Activated naive CD4-positive, alpha-beta T cell treated with anti-CD3 and anti-CD28 coated beads, Interleukin-2, amount 10 ng/mL, durations not matched to agents 7 days and 5 days (primary cell): ENCODE results near the gene WASL.

ENCODE experiments used
- CTCF ChIA-PET: fragments of 350-600 bp; sonication (Branson Sonifier 250); formaldehyde crosslinking; loops from one replicate; lab custom pipeline; 2021; ENCODE audit warnings: antibody characterized with exemption; lab: Charles Lee
- DNase-seq: peaks from one replicate; pipeline ENCODE4 v3.0.0-alpha.2; 2020
- H3K27ac Mint-ChIP-seq: one replicate; pipeline ENCODE4 v1.8.0; 2021; ENCODE audit warnings: mild to moderate bottlenecking, moderate library complexity, mixed read lengths
- H3K27me3 Mint-ChIP-seq: one replicate; pipeline ENCODE4 v1.8.0; 2021; ENCODE audit warnings: mild to moderate bottlenecking, mixed read lengths
- H3K36me3 Mint-ChIP-seq: one replicate; pipeline ENCODE4 v1.8.0; 2021; ENCODE audit warnings: mixed read lengths
- H3K4me1 Mint-ChIP-seq: one replicate; pipeline ENCODE4 v1.8.0; 2021; ENCODE audit warnings: mixed read lengths
- H3K4me3 Mint-ChIP-seq: one replicate; pipeline ENCODE4 v1.8.0; 2021; ENCODE audit warnings: mild to moderate bottlenecking, moderate library complexity, mixed read lengths
- H3K9me3 Mint-ChIP-seq: one replicate; pipeline ENCODE4 v1.8.0; 2021; ENCODE audit warnings: mixed read lengths

WASL gene

GRCh38 chr7:123715198-123715597 lies 33.6 kb downstream of the WASL start:
- H3K36me3 Mint-ChIP-seq = peaks cover 21% of the 10 kb centered on the region

DNA sequence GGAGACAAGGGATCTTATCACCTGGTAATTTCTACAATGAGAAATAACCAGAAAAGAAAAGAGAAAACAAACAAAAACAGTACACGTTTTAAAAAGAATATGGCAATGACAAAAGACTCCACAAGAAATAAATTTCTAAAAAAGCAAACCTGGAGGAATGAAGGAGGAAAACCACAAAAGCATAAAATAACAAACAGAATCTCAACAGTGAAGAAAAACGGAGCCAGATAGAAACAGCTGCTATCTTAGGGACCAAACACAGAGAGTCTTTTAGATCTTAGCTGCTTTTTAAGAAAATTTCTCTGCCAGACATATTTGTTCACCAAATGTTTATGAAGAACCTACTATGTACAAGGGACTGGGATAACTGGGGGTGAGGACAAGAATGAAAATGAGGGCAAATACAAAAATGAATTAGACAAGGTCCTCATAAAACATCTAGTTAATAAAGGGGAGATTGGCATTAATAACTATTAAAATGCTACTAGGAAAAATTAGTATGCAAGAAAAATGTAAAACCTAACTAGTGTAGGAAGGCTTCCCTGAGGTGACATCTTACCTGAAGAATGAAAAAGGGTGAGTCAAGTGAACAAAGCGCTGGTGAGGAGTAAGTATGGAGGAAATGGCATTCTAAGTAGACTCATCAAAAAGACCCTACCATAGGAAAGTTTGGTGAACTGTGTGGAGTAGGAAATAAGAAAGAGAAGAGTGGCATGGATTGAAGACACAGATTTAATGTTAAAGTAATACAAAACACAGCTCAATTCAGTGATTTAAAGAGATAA lies 34.3 kb downstream of the WASL start:
- no peaks in the 10 kb centered on the region for H3K27me3 Mint-ChIP-seq
- no peaks in the 10 kb centered on the region for H3K9me3 Mint-ChIP-seq
- H3K4me1 Mint-ChIP-seq = peaks cover 75% of the 10 kb centered on the region
- CTCF ChIA-PET = interaction anchor here (0.9 to 1.5 kb wide), 2 partner anchors 32 kb away, joined by 3 read pairs; no protein-coding TSS in a partner anchor
- H3K27ac Mint-ChIP-seq = peak overlapping the region; percentile 3
- DNase-seq = no peak
- H3K36me3 Mint-ChIP-seq = peaks cover 21% of the 10 kb centered on the region
- H3K4me3 Mint-ChIP-seq = no peak overlapping the region

More at GRCh38 chr7:123715198-123715597, 33.6 kb downstream of the WASL start:
- peaks cover 79% of the 10 kb centered on the region for H3K4me1 Mint-ChIP-seq
- no peaks in the 10 kb centered on the region for H3K27me3 Mint-ChIP-seq
- no peak overlapping the region for H3K4me3 Mint-ChIP-seq
- DNase-seq = no peak
- no peaks in the 10 kb centered on the region for H3K9me3 Mint-ChIP-seq
- H3K27ac Mint-ChIP-seq = no peak overlapping the region
- CTCF ChIA-PET = interaction anchor here (0.6 to 1.5 kb wide), 3 partner anchors 12 to 33 kb away, joined by 3 read pairs; no protein-coding TSS in a partner anchor

GRCh38 chr7:123712619-123713018 lies 36.2 kb downstream of the WASL start:
- Mint-ChIP-seq H3K27ac (peak overlapping the region; percentile 4), H3K9me3 (no peaks in the 10 kb centered on the region), H3K36me3 (peaks cover 26% of the 10 kb centered on the region), H3K27me3 (no peaks in the 10 kb centered on the region), H3K4me3 (no peak overlapping the region), H3K4me1 (peaks cover 68% of the 10 kb centered on the region)
- CTCF ChIA-PET = no interaction called here
- no peak for DNase-seq

- H3K27me3 Mint-ChIP-seq = no peaks in the 10 kb centered on the region
- CTCF ChIA-PET = no interaction called here
- H3K9me3 Mint-ChIP-seq = no peaks in the 10 kb centered on the region
- H3K4me1 Mint-ChIP-seq = peaks cover 64% of the 10 kb centered on the region
- DNase-seq = no peak
- peak overlapping the region; percentile 71 for H3K27ac Mint-ChIP-seq
- peak overlapping the region; percentile 3 for H3K4me3 Mint-ChIP-seq
- H3K36me3 Mint-ChIP-seq = peaks cover 26% of the 10 kb centered on the region
These were observed 36.9 kb downstream of the WASL start for GRCh38 chr7:123711832-123712293.

DNA sequence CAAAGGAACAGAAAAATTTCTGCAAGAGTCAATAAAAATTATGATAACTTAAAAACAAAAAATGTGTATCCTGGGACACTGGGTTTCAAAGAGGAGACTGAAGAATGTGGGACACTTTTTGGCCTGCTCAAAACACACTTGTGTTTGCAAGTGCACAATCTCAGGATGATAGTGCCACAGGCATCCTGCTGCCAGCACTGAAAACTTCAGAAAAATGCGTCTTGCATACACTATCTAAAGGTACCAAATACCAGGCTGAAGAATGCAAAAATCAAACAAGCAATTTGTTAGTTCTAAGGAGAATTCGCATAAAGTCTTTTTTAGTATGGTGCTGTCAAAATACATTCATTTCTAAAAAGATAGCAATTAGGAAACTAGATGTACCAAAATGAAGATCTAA lies 38.1 kb downstream of the WASL start:
- no peak for DNase-seq
- H3K27ac Mint-ChIP-seq = peak overlapping the region; percentile 65
- H3K27me3 Mint-ChIP-seq = no peaks in the 10 kb centered on the region
- H3K4me3 Mint-ChIP-seq = no peak overlapping the region
- CTCF ChIA-PET = no interaction called here
- peaks cover 58% of the 10 kb centered on the region for H3K4me1 Mint-ChIP-seq
- H3K36me3 Mint-ChIP-seq = peaks cover 26% of the 10 kb centered on the region
- H3K9me3 Mint-ChIP-seq = no peaks in the 10 kb centered on the region

GRCh38 chr7:123709525-123709924 lies 39.3 kb downstream of the WASL start:
- CTCF ChIA-PET = interaction anchor here (1.1 kb wide), 1 partner anchor 40 kb away, joined by 3 read pairs; the partner anchor contains the start of gene WASL
- Mint-ChIP-seq H3K9me3 (no peaks in the 10 kb centered on the region), H3K27ac (no peak overlapping the region)

GRCh38 chr7:123705211-123705901 lies 43.4 kb downstream of the WASL start:
- no peaks in the 10 kb centered on the region for H3K9me3 Mint-ChIP-seq
- peak overlapping the region; percentile 1 for H3K27ac Mint-ChIP-seq
- H3K36me3 Mint-ChIP-seq = peaks cover 28% of the 10 kb centered on the region
- no peak overlapping the region for H3K4me3 Mint-ChIP-seq
- peaks cover 10% of the 10 kb centered on the region for H3K4me1 Mint-ChIP-seq
- no peaks in the 10 kb centered on the region for H3K27me3 Mint-ChIP-seq
- CTCF ChIA-PET = no interaction called here
- DNase-seq = no peak

More at GRCh38 chr7:123709525-123709924, 39.3 kb downstream of the WASL start:
- Mint-ChIP-seq H3K4me1 (peaks cover 48% of the 10 kb centered on the region), H3K36me3 (peaks cover 29% of the 10 kb centered on the region), H3K27me3 (no peaks in the 10 kb centered on the region), H3K4me3 (no peak overlapping the region)
- DNase-seq = no peak

- no peak overlapping the region for H3K4me3 Mint-ChIP-seq
- CTCF ChIA-PET = no interaction called here
- H3K36me3 Mint-ChIP-seq = peaks cover 29% of the 10 kb centered on the region
- H3K4me1 Mint-ChIP-seq = no peaks in the 10 kb centered on the region
- H3K9me3 Mint-ChIP-seq = no peaks in the 10 kb centered on the region
- DNase-seq = no peak
- peak overlapping the region; percentile 24 for H3K27ac Mint-ChIP-seq
- no peaks in the 10 kb centered on the region for H3K27me3 Mint-ChIP-seq
These were observed 52.7 kb downstream of the WASL start for GRCh38 chr7:123695944-123696677.

DNA sequence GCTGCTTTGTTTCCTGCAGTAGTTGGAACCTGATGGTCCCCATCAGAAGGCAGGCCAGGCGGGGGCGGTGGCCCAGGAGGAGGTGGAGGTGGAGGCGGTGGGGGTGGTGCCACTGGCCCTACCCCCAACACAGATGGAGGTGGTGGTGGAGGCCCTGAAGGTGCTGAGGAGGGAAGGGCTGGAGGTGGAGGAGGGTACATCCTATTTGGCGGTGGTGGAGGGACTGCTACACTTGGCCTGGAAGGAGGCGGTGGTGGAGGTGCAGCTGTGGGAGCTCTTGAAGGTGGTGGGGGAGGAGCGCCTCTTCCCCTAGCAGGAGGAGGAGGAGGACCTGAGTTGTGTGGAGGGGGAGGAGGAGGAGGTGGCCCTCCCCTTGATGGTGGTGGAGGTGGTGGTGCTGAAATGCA lies 56.3 kb downstream of the WASL start:
- no peak for DNase-seq
- Mint-ChIP-seq H3K4me3 (no peak overlapping the region), H3K27ac (no peak overlapping the region), H3K4me1 (no peaks in the 10 kb centered on the region), H3K36me3 (peaks cover 25% of the 10 kb centered on the region), H3K9me3 (no peaks in the 10 kb centered on the region), H3K27me3 (no peaks in the 10 kb centered on the region)
- CTCF ChIA-PET = interaction anchor here (1.9 to 2.7 kb wide), 2 partner anchors 9 to 172 kb away, joined by 6 read pairs; no protein-coding TSS in a partner anchor

- Mint-ChIP-seq H3K27me3 (no peaks in the 10 kb centered on the region), H3K4me3 (no peak overlapping the region), H3K4me1 (no peaks in the 10 kb centered on the region), H3K27ac (no peak overlapping the region), H3K9me3 (no peaks in the 10 kb centered on the region), H3K36me3 (peaks cover 17% of the 10 kb centered on the region)
- DNase-seq = no peak
- CTCF ChIA-PET = interaction anchor here (1.2 to 1.7 kb wide), 2 partner anchors 8 to 11 kb away, joined by 6 to 9 read pairs; no protein-coding TSS in a partner anchor
These were observed 58.3 kb downstream of the WASL start for GRCh38 chr7:123690550-123690949.

GRCh38 chr7:123689250-123689649 lies 59.6 kb downstream of the WASL start:
- CTCF ChIA-PET = no interaction called here
- Mint-ChIP-seq H3K27ac (no peak overlapping the region), H3K36me3 (peaks cover 17% of the 10 kb centered on the region), H3K4me1 (no peaks in the 10 kb centered on the region), H3K27me3 (no peaks in the 10 kb centered on the region), H3K9me3 (no peaks in the 10 kb centered on the region), H3K4me3 (no peak overlapping the region)
- no peak for DNase-seq

DNA sequence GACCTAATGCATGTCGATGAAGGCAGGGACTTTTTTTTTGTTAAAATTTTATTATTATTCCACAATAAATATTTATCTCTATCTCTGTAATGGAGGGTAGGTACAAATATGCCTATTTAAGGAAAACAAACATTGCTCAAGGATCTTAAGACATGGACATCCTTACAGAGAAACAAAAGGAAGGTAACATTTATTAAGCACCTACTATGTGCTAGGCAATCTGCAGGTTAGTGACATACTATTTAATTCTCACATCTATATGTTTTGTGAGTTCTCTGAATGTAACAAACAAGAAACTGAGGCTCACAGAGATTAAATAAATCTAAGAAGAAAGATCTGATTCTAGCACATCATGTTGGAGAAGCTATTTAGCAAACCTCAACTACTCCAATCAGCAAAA lies 61.1 kb downstream of the WASL start:
- CTCF ChIA-PET = no interaction called here
- Mint-ChIP-seq H3K9me3 (no peaks in the 10 kb centered on the region), H3K4me1 (no peaks in the 10 kb centered on the region), H3K4me3 (no peak overlapping the region), H3K36me3 (peaks cover 22% of the 10 kb centered on the region), H3K27ac (no peak overlapping the region), H3K27me3 (no peaks in the 10 kb centered on the region)
- DNase-seq = no peak

DNA sequence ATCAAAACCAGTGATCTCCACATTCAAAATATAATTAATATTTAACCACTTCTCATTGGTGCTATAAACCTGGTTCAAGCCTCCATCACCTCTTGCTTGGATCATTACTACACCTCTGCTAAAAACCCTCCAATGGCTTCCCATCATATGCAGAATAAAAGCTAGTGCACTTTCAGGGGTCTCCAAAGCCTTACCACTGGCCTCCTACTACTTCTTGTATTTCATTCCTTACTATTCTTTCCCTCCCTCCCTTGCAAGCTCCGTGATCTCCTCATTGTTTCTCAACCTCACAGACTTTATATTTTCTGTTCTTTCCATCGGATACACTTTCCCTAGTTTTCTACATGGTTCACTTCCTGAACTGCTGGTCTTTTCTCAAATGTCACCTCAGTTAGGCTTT lies 61.6 kb downstream of the WASL start:
- no peak for DNase-seq
- Mint-ChIP-seq H3K9me3 (no peaks in the 10 kb centered on the region), H3K27me3 (no peaks in the 10 kb centered on the region), H3K27ac (no peak overlapping the region), H3K36me3 (peaks cover 17% of the 10 kb centered on the region), H3K4me3 (no peak overlapping the region), H3K4me1 (no peaks in the 10 kb centered on the region)
- CTCF ChIA-PET = interaction anchor here (2.2 kb wide), 1 partner anchor 178 kb away, joined by 7 read pairs; no protein-coding TSS in a partner anchor

- no peaks in the 10 kb centered on the region for H3K9me3 Mint-ChIP-seq
- no peak overlapping the region for H3K27ac Mint-ChIP-seq
- H3K4me1 Mint-ChIP-seq = no peaks in the 10 kb centered on the region
- CTCF ChIA-PET = interaction anchor here (0.7 to 1.5 kb wide), 10 partner anchors 8 to 197 kb away, joined by 3 to 17 read pairs (median 4); no protein-coding TSS in a partner anchor
- H3K4me3 Mint-ChIP-seq = no peak overlapping the region
- DNase-seq = no peak
- H3K27me3 Mint-ChIP-seq = no peaks in the 10 kb centered on the region
- H3K36me3 Mint-ChIP-seq = peaks cover 6% of the 10 kb centered on the region
These were observed 66.1 kb downstream of the WASL start for GRCh38 chr7:123682690-123683089.
